Stromal cell of bone marrow (primary cell): ENCODE data around the gene CLNK.
"Not testable (repeated sequence)": the region's sequence is repeated elsewhere in the genome, so short reads cannot be mapped to it uniquely, and the experiment has no call there.

Experiments
- DNase-seq: peaks from one replicate; pipeline ENCODE4 v3.0.0-alpha.2; 2012; ENCODE audit warnings: low read depth

Gene CLNK

GRCh38 chr4:10659251-10659650 lies 25.3 kb downstream of the CLNK start:
- DNase-seq, result no peak

GRCh38 chr4:10656988-10657387 lies 27.6 kb downstream of the CLNK start:
- no peak for DNase-seq

GRCh38 chr4:10656420-10656819 lies 28.1 kb downstream of the CLNK start:
- DNase-seq, result no peak

- DNase-seq, result peak; percentile 31
Measured at GRCh38 chr4:10655968-10656367, 28.6 kb downstream of the CLNK start.

GRCh38 chr4:10648479-10648878 lies 36.1 kb downstream of the CLNK start:
- DNase-seq, result no peak

- DNase-seq, result no peak
Measured at GRCh38 chr4:10647846-10648245, 36.7 kb downstream of the CLNK start.

GRCh38 chr4:10643600-10644425 lies 40.8 kb downstream of the CLNK start:
- DNase-seq, result no peak

GRCh38 chr4:10640561-10641201 lies 43.9 kb downstream of the CLNK start:
- DNase-seq, result no peak

GRCh38 chr4:10639664-10640063 lies 44.9 kb downstream of the CLNK start:
- DNase-seq, result no peak

GRCh38 chr4:10639100-10639499 lies 45.5 kb downstream of the CLNK start:
- DNase-seq, result no peak

GRCh38 chr4:10635091-10635490 lies 49.5 kb downstream of the CLNK start:
- no peak for DNase-seq

- no peak for DNase-seq
Measured at GRCh38 chr4:10629394-10629793, 55.2 kb downstream of the CLNK start.

- DNase-seq, result no peak
Measured at GRCh38 chr4:10625131-10625530, 59.4 kb downstream of the CLNK start.

GRCh38 chr4:10623862-10624261 lies 60.7 kb downstream of the CLNK start:
- DNase-seq, result no peak

- no peak for DNase-seq
Measured at GRCh38 chr4:10623241-10623640, 61.3 kb downstream of the CLNK start.

GRCh38 chr4:10622728-10623127 lies 61.8 kb downstream of the CLNK start:
- no peak for DNase-seq

- DNase-seq, result no peak
Measured at GRCh38 chr4:10620935-10621488, 63.6 kb downstream of the CLNK start.

- DNase-seq, result no peak
Measured at GRCh38 chr4:10619855-10620254, 64.7 kb downstream of the CLNK start.

- peak; percentile 28 for DNase-seq
Measured at GRCh38 chr4:10619220-10619619, 65.3 kb downstream of the CLNK start.

- not testable (repeated sequence) for DNase-seq
Measured at GRCh38 chr4:10614926-10615325, 69.6 kb downstream of the CLNK start.

- no peak for DNase-seq
Measured at GRCh38 chr4:10613926-10614478, 70.6 kb downstream of the CLNK start.

GRCh38 chr4:10612476-10612875 lies 72.1 kb downstream of the CLNK start:
- DNase-seq, result no peak

GRCh38 chr4:10611673-10612072 lies 72.9 kb downstream of the CLNK start:
- peak; percentile 61 for DNase-seq
